ENCODE measurements around the gene KLK14. TPM values are rescaled to one million over a fixed set of nuclear protein-coding genes. Genes with fewer than 3 reads are reported as not detected.

Gene KLK14
- polyA plus RNA-seq, 2 of the 4 experiments (the other 2 are of a cell fraction), result 0.14 to 0.44 TPM

- DNase-seq (ENCODE audit: low read depth in 1 of 2, low spot score in 1 of 2) (no peak), FAIRE-seq (no peak), ATAC-seq (no peak)
- Histone ChIP-seq H3K9me3 (peaks cover 23% of the 10 kb centered on the region), H3K4me2 (no peak overlapping the region), H3K4me3 (no peak overlapping the region), H3K4me1 (no peaks in the 10 kb centered on the region), H3K27ac (no peak overlapping the region)
- POLR2A ChIA-PET, result no interaction called here
- WGBS (ENCODE audit: missing lambda C conversion rate), result 68% methylated on average over 12 of the region's 14 CpGs
- TF ChIP-seq POLR2A (IDR thresholded peaks at IDR 0.05; ENCODE audit: low read length), result no peak
- TF ChIP-seq ELK1 (IDR thresholded peaks at IDR 0.05; ENCODE audit: low read depth, low read length), result no peak
- TF ChIP-seq RAD21 (conservative IDR thresholded peaks at IDR 0.05 in 1 of 2, IDR thresholded peaks at IDR 0.05 in 1 of 2), result no peak
- TF ChIP-seq RCOR1 (IDR thresholded peaks at IDR 0.05; ENCODE audit: low read depth, low read length), result no peak
- no peak for TF ChIP-seq EHF (CRISPR knock-in tag; IDR thresholded peaks at IDR 0.05)
- CTCF ChIA-PET, result interaction anchor here (0.9 to 1.0 kb wide), 2 partner anchors 18 to 147 kb away, joined by 3 read pairs; no protein-coding TSS in a partner anchor
Measured at GRCh38 chr19:51076631-51077213, 6.0 kb downstream of the KLK14 start.

GRCh38 chr19:51075998-51076397 is 6.7 kb downstream of the KLK14 start:
- H3K27ac ChIP-seq, result no peak overlapping the region
- H3K4me3 ChIP-seq, result no peak overlapping the region
- FAIRE-seq (no peak), DNase-seq (ENCODE audit: low read depth in 1 of 2, low spot score in 1 of 2) (no peak), ATAC-seq (no peak)
- H3K4me2 ChIP-seq, result no peak overlapping the region
- no peaks in the 10 kb centered on the region for H3K4me1 ChIP-seq
- ChIA-PET POLR2A (no interaction called here), CTCF (interaction anchor here (1.1 kb wide), 1 partner anchor 183 kb away, joined by 3 read pairs; no protein-coding TSS in a partner anchor)
- H3K9me3 ChIP-seq, result peaks cover 23% of the 10 kb centered on the region
- WGBS (ENCODE audit: missing lambda C conversion rate), result 25% methylated on average over 5 of the region's 5 CpGs
- TF ChIP-seq CTCF (IDR thresholded peaks at IDR 0.05), result no peak
- TF ChIP-seq ATOH8 (CRISPR knock-in tag; IDR thresholded peaks at IDR 0.05; ENCODE audit: low read depth), result no peak
- TF ChIP-seq HOXA7 (CRISPR knock-in tag; IDR thresholded peaks at IDR 0.05), result no peak
- TF ChIP-seq RARB (CRISPR knock-in tag; IDR thresholded peaks at IDR 0.05), result no peak
- TF ChIP-seq SMC3 (IDR thresholded peaks at IDR 0.05), result no peak
- TF ChIP-seq HEYL (CRISPR knock-in tag; IDR thresholded peaks at IDR 0.05), result no peak
- no peak for TF ChIP-seq E2F6 (IDR thresholded peaks at IDR 0.05; ENCODE audit: borderline replicate concordance, low read depth)
- TF ChIP-seq NFE2L2 (conservative IDR thresholded peaks at IDR 0.05; ENCODE audit: low read length), result no peak
- TF ChIP-seq HDAC2 (IDR thresholded peaks at IDR 0.05), result no peak
- TF ChIP-seq EHF (CRISPR knock-in tag; IDR thresholded peaks at IDR 0.05), result no peak
- TF ChIP-seq JUNB (IDR thresholded peaks at IDR 0.05), result no peak
- TF ChIP-seq POLR2AphosphoS2 (conservative IDR thresholded peaks at IDR 0.05; ENCODE audit: low read length), result no peak
- no peak for TF ChIP-seq MAZ (IDR thresholded peaks at IDR 0.05; ENCODE audit: borderline replicate concordance, low read depth, low read length)

GRCh38 chr19:51071095-51071405 is 11.6 kb downstream of the KLK14 start:
- no peak for TF ChIP-seq RNF2 (IDR thresholded peaks at IDR 0.05; ENCODE audit: borderline replicate concordance, low read depth)
- TF ChIP-seq NR3C1 (IDR thresholded peaks at IDR 0.05), result no peak
- TF ChIP-seq HMGXB4 (CRISPR knock-in tag; IDR thresholded peaks at IDR 0.05; ENCODE audit: borderline replicate concordance), result no peak
- no peak for TF ChIP-seq FOSB (CRISPR knock-in tag; IDR thresholded peaks at IDR 0.05)
- ATAC-seq (no peak), DNase-seq (ENCODE audit: low read depth in 1 of 2, low spot score in 1 of 2) (no peak), FAIRE-seq (no peak)
- CTCF ChIA-PET, result interaction anchor here (1.3 kb wide), 1 partner anchor 24 kb away, joined by 4 read pairs; no protein-coding TSS in a partner anchor
- POLR2A ChIA-PET, result no interaction called here
- no peak overlapping the region for H3K4me2 ChIP-seq
- WGBS (ENCODE audit: missing lambda C conversion rate), result 15% methylated on average over 4 of the region's 4 CpGs
- no peaks in the 10 kb centered on the region for H3K4me1 ChIP-seq
- H3K27ac ChIP-seq, result no peak overlapping the region
- H3K9me3 ChIP-seq, result peaks cover 23% of the 10 kb centered on the region
- no peak overlapping the region for H3K4me3 ChIP-seq

All from A549 (cell line).